Inferior parietal cortex (tissue), 1 donor: ENCODE results near the gene FAM131B.

Experiments
- DNase-seq: peaks from one replicate; pipeline ENCODE4 v3.0.0-alpha.2; 2016; ENCODE audit errors: extremely low spot score

FAM131B gene

GRCh38 chr7:143322760-143323633, 39.5 kb downstream of the FAM131B start:
- no peak for DNase-seq

- DNase-seq = no peak
These were observed 40.8 kb downstream of the FAM131B start for GRCh38 chr7:143321734-143322133.

GRCh38 chr7:143321242-143321641, 41.3 kb downstream of the FAM131B start:
- DNase-seq = no peak

- DNase-seq = no peak
These were observed 41.9 kb downstream of the FAM131B start for GRCh38 chr7:143320620-143321019.

- DNase-seq = no peak
These were observed 43.9 kb downstream of the FAM131B start for GRCh38 chr7:143318661-143319060.

- DNase-seq = peak; percentile 29
These were observed 46.0 kb downstream of the FAM131B start for GRCh38 chr7:143316492-143316891.

- no peak for DNase-seq
These were observed 46.7 kb downstream of the FAM131B start, which contains the start of gene CLCN1 for GRCh38 chr7:143315776-143316175. Gene CLCN1 (plus strand): TSS chr7:143316111. CDS start chr7:143316213, 102 bp downstream.

- DNase-seq = no peak
These were observed 48.4 kb downstream of the FAM131B start for GRCh38 chr7:143314127-143314526.

- no peak for DNase-seq
These were observed 53.9 kb downstream of the FAM131B start for GRCh38 chr7:143308632-143309031.

GRCh38 chr7:143305423-143306070, 57.0 kb downstream of the FAM131B start:
- DNase-seq = peak; percentile 87

GRCh38 chr7:143304938-143305337, 57.6 kb downstream of the FAM131B start:
- DNase-seq = no peak

- no peak for DNase-seq
These were observed 58.8 kb downstream of the FAM131B start for GRCh38 chr7:143303733-143304132.
